Transverse colon (tissue), 4 donors: Measurements from ENCODE around the gene ZNF503. TPM values are rescaled to one million over a fixed set of nuclear protein-coding genes. Genes with fewer than 3 reads are reported as not detected.

Source experiments
- DNase-seq: peaks from one replicate; pipeline ENCODE4 v3.0.0-alpha.2; 2019
- H3K27ac ChIP-seq, 4 donors: fragments of 200-600 bp; sonication (generic); 2 replicates each; pipeline ENCODE4 v1.5.1; 2016 to 2018; ENCODE audit warnings: inconsistent platforms in 4 of 4
- H3K27me3 ChIP-seq: fragments of 200-600 bp; sonication (generic); 2 replicates; pipeline ENCODE4 v1.5.1; 2017; ENCODE audit warnings: inconsistent platforms
- H3K36me3 ChIP-seq, 4 donors: fragments of 200-600 bp; sonication (generic); 2 replicates each; pipeline ENCODE4 v1.5.1; 2017 to 2019; ENCODE audit warnings: inconsistent platforms in 4 of 4
- H3K4me1 ChIP-seq, 4 donors: fragments of 200-600 bp; sonication (generic); 2 replicates each; pipeline ENCODE4 v1.5.1; 2017 to 2020; ENCODE audit warnings: inconsistent platforms in 4 of 4
- H3K4me3 ChIP-seq, 4 donors: fragments of 200-600 bp; sonication (generic); 1 replicate in 1 of 4; 2 replicates in 3 of 4; pipeline versions ENCODE4 v1.5.1 to v1.6.1; 2017 to 2019; ENCODE audit warnings: inconsistent platforms in 4 of 4
- H3K9me3 ChIP-seq, 2 donors: fragments of 200-600 bp; sonication (generic); 2 replicates each; pipeline ENCODE4 v1.5.1; 2017 to 2019; ENCODE audit warnings: inconsistent platforms in 2 of 2
- EP300 ChIP-seq: sonication (generic); formaldehyde crosslinking; IDR thresholded peaks from one replicate; pipeline ENCODE4 v1.6.1; 2017; ENCODE audit warnings: antibody characterized with exemption, low read depth
- POLR2A ChIP-seq: fragments of 450-650 bp; IDR thresholded peaks from one replicate; pipeline ENCODE4 v1.6.1; 2016; ENCODE audit warnings: antibody characterized with exemption, mild to moderate bottlenecking, moderate library complexity
- POLR2AphosphoS5 ChIP-seq, 3 donors: sonication (generic); formaldehyde crosslinking; IDR thresholded peaks; one replicate each; pipeline ENCODE4 v1.6.1; 2016; ENCODE audit warnings: antibody characterized with exemption in 3 of 3
- WGBS, 2 donors: methylation state at CpG; one replicate each; pipeline ENCODE4 v1.1.5; 2018; ENCODE audit warnings: low coverage in 1 of 2; 5-methylcytosine and 5-hydroxymethylcytosine counted together
- in situ Hi-C, 4 donors: fragments of 200-750 bp; cut with MboI; loops; one replicate each; pipeline versions ENCODE4 v1.15.0 to v1.15.1; 2017; ENCODE audit warnings: low sequenced_read_pairs in 3 of 4, low pct_ligation_motif_present in 1 of 4, low pct_unique_long_range_greater_than_20kb in 1 of 4
- intact Hi-C: fragments of 100-400 bp; cut with DNase I; formaldehyde crosslinking; loops from one replicate; pipeline ENCODE4 v1.15.1; 2023; ENCODE audit warnings: low total_unique reads
- total RNA-seq, 4 donors: library from RNA; depleted of rRNA; stranded (reverse); fragments of >200 nt; gene quantifications; one replicate each; pipeline ENCODE4 v1.1.0, GENCODE V29; 2016
- TF ChIP-seq, protein P1 (sequence below), 5 experiments: fragments of 200-600 bp in 3 of 5; fragments of 450-650 bp in 2 of 5; sonication (generic) in 3 of 5; IDR thresholded peaks; 1 replicate in 2 of 5; 2 replicates in 3 of 5; pipeline ENCODE4 v1.5.1; 2016 to 2017; ENCODE audit warnings: antibody characterized with exemption in 5 of 5, inconsistent platforms in 3 of 5, mild to moderate bottlenecking in 2 of 5, moderate library complexity in 1 of 5

ZNF503 gene
- total RNA-seq, 4 donors from 2014 or later = 3.0 to 17.9 (median 7.2) TPM

DNA sequence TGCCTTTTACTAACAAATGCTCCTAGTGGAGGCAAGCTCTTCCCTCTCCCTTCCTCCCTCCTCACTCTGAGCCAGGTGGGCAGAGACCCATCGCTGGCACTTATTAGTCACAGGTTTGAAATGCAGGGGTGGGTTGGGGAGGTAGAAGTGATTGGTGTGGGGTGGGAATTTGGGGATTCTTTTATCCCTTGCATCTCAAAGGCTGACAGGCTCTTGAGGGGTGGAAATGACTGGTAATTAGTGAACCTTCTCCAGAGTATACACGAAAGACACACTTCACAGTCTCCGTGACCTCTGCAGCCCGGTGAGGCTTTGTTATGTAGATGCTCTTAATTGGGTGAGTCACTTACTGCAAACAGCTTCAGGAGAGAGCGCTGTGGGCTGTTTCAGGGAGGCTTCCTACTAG is 16.0 kb upstream of the ZNF503 start:
- H3K9me3 ChIP-seq = no peaks in the 10 kb centered on the region
- no peaks in the 10 kb centered on the region for H3K27me3 ChIP-seq
- no peak for DNase-seq
- no peaks in the 10 kb centered on the region for H3K4me1 ChIP-seq
- no peak overlapping the region for H3K27ac ChIP-seq
- no peaks in the 10 kb centered on the region for H3K36me3 ChIP-seq
- WGBS, 2 donors = 64 to 70% methylated on average over 2 to 5 of the region's 5 CpGs
- H3K4me3 ChIP-seq = no peak overlapping the region
- intact Hi-C loops = no loop called here
- in situ Hi-C loops = loop anchor here (25.0 kb wide), 3 partner anchors 220 to 620 kb away; no protein-coding TSS in a partner anchor
- TF ChIP-seq POLR2AphosphoS5 (IDR thresholded peaks at IDR 0.05) (no peak), POLR2A (no peak), EP300 (no peak)
- TF ChIP-seq, protein P1, sequence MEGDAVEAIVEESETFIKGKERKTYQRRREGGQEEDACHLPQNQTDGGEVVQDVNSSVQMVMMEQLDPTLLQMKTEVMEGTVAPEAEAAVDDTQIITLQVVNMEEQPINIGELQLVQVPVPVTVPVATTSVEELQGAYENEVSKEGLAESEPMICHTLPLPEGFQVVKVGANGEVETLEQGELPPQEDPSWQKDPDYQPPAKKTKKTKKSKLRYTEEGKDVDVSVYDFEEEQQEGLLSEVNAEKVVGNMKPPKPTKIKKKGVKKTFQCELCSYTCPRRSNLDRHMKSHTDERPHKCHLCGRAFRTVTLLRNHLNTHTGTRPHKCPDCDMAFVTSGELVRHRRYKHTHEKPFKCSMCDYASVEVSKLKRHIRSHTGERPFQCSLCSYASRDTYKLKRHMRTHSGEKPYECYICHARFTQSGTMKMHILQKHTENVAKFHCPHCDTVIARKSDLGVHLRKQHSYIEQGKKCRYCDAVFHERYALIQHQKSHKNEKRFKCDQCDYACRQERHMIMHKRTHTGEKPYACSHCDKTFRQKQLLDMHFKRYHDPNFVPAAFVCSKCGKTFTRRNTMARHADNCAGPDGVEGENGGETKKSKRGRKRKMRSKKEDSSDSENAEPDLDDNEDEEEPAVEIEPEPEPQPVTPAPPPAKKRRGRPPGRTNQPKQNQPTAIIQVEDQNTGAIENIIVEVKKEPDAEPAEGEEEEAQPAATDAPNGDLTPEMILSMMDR (IDR thresholded peaks at IDR 0.05) = no peak

- Histone ChIP-seq H3K4me1 (peaks cover 0 to 3% (median 0%) of the 10 kb centered on the region in 4 donors), H3K27ac (no peak overlapping the region), H3K4me3 (no peak overlapping the region), H3K9me3 (no peaks in the 10 kb centered on the region), H3K36me3 (no peaks in the 10 kb centered on the region), H3K27me3 (no peaks in the 10 kb centered on the region)
- WGBS, 2 donors = 83% methylated on average over 1 of the region's 1 CpG; no CpG with 5 or more reads in 1 of the 2 donors
- intact Hi-C loops = no loop called here
- DNase-seq = no peak
- in situ Hi-C loops = loop anchor here (25.0 kb wide), 3 partner anchors 223 to 623 kb away; no protein-coding TSS in a partner anchor
- TF ChIP-seq EP300 (no peak), POLR2AphosphoS5 (IDR thresholded peaks at IDR 0.05) (no peak), POLR2A (no peak)
- TF ChIP-seq, protein P1 (IDR thresholded peaks at IDR 0.05) = no peak
These were observed 13.0 kb upstream of the ZNF503 start for GRCh38 chr10:75414527-75414926.

GRCh38 chr10:75410132-75411005 is 8.8 kb upstream of the ZNF503 start:
- no peak for DNase-seq
- TF ChIP-seq, protein P1 (IDR thresholded peaks at IDR 0.05) = no peak
- TF ChIP-seq POLR2AphosphoS5 (IDR thresholded peaks at IDR 0.05) = no peak
- no peak for TF ChIP-seq EP300
- no peak for TF ChIP-seq POLR2A
- H3K9me3 ChIP-seq = no peaks in the 10 kb centered on the region
- 76 to 86% methylated on average over 4 to 10 of the region's 10 CpGs for WGBS, 2 donors
- H3K4me3 ChIP-seq = no peak overlapping the region
- peaks cover 0 to 21% (median 15%) of the 10 kb centered on the region in 4 donors for H3K4me1 ChIP-seq
- H3K27me3 ChIP-seq = peaks cover 9% of the 10 kb centered on the region
- in situ Hi-C loops = loop anchor here (25.0 kb wide), 3 partner anchors 227 to 627 kb away; no protein-coding TSS in a partner anchor
- peak overlapping the region in 2 of 4 donors; percentile 86 to 92 for H3K27ac ChIP-seq
- H3K36me3 ChIP-seq = no peaks in the 10 kb centered on the region
- intact Hi-C loops = no loop called here
